MCF 10A (cell line): ENCODE measurements around the gene SCN3B. TPM values are rescaled to one million over a fixed set of nuclear protein-coding genes. Genes with fewer than 3 reads are reported as not detected.

ENCODE experiments used
- BruUV-seq: library from RNA; stranded (reverse); fragments of 400-500 nt; replicated peaks from 2 replicates; lab custom pipeline; 2021; lab: Mats Ljungman, UMichigan
- CTCF ChIA-PET: fragments of 300-600 bp; sonication (Branson Sonifier 250); formaldehyde crosslinking; extraction: SDS; loops from one replicate; lab custom pipeline; 2021; ENCODE audit warnings: antibody characterized with exemption, inconsistent platforms; lab: Yijun Ruan, JAX
- POLR2A ChIA-PET: fragments of 300-600, 350-650 bp; sonication (Branson Sonifier 250); formaldehyde crosslinking; extraction: SDS; loops from one replicate; lab custom pipeline; 2020; ENCODE audit warnings: antibody characterized with exemption, inconsistent platforms; lab: Yijun Ruan, JAX
- DNase-seq: peaks from one replicate; pipeline ENCODE4 v3.0.0-alpha.2; 2018; ENCODE audit not compliant: unreplicated experiment
- H3K27ac Mint-ChIP-seq: one replicate; pipeline ENCODE4 v1.8.0; 2022; ENCODE audit warnings: mild to moderate bottlenecking, low read depth, mixed read lengths; ENCODE audit not compliant: unreplicated experiment
- H3K27me3 Mint-ChIP-seq: one replicate; pipeline ENCODE4 v1.8.0; 2022; ENCODE audit warnings: mixed read lengths; ENCODE audit not compliant: insufficient read depth, unreplicated experiment
- H3K36me3 Mint-ChIP-seq: one replicate; pipeline ENCODE4 v1.8.0; 2022; ENCODE audit warnings: mild to moderate bottlenecking, moderate library complexity, mixed read lengths; ENCODE audit not compliant: insufficient read depth, unreplicated experiment
- H3K4me1 Mint-ChIP-seq: one replicate; pipeline ENCODE4 v1.8.0; 2022; ENCODE audit warnings: mixed read lengths; ENCODE audit not compliant: insufficient read depth, unreplicated experiment
- H3K4me3 Mint-ChIP-seq: one replicate; pipeline ENCODE4 v1.8.0; 2022; ENCODE audit warnings: mild to moderate bottlenecking, moderate library complexity, mixed read lengths; ENCODE audit not compliant: unreplicated experiment
- H3K9me3 Mint-ChIP-seq: one replicate; pipeline ENCODE4 v1.8.0; 2022; ENCODE audit warnings: mixed read lengths; ENCODE audit not compliant: unreplicated experiment
- intact Hi-C: fragments of 100-400 bp; cut with micrococcal nuclease; formaldehyde crosslinking; loops from 2 replicates; pipeline ENCODE4 v1.14.1; 2022
- total RNA-seq: library from RNA; stranded (reverse); gene quantifications from 2 replicates; pipeline ENCODE4 v1.2.3, GENCODE V29; 2022
- TF ChIP-seq, protein P1 (sequence below): fragments of 200-600 bp; IDR thresholded peaks from one replicate; pipeline ENCODE4 v1.8.0; 2022; ENCODE audit warnings: antibody characterized with exemption, mild to moderate bottlenecking; ENCODE audit not compliant: unreplicated experiment

SCN3B gene
- total RNA-seq, 1 experiment from 2014 or later, result 1.2 TPM

DNA sequence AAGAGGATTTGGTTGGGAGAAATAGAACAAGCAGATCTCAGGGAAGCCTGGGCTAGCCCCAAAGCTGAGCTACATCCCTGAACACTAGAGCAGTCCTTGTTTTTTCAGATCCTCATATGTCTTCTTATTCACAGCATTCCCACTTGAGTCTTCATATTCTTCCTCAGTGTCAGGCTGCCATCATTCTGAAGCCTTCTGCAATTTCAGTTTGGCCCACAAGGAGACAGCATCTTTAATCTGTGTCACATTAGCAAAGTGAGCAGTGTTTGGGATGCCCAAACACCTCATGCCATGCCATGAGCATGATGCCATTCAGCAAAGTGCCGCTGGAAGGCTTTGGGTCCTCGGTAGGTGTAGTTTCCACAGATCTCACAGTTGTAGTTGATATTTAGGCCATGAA lies 56.6 kb downstream of the SCN3B start:
- intact Hi-C loops, result no loop called here
- H3K4me3 Mint-ChIP-seq, result no peak overlapping the region
- TF ChIP-seq, protein P1, sequence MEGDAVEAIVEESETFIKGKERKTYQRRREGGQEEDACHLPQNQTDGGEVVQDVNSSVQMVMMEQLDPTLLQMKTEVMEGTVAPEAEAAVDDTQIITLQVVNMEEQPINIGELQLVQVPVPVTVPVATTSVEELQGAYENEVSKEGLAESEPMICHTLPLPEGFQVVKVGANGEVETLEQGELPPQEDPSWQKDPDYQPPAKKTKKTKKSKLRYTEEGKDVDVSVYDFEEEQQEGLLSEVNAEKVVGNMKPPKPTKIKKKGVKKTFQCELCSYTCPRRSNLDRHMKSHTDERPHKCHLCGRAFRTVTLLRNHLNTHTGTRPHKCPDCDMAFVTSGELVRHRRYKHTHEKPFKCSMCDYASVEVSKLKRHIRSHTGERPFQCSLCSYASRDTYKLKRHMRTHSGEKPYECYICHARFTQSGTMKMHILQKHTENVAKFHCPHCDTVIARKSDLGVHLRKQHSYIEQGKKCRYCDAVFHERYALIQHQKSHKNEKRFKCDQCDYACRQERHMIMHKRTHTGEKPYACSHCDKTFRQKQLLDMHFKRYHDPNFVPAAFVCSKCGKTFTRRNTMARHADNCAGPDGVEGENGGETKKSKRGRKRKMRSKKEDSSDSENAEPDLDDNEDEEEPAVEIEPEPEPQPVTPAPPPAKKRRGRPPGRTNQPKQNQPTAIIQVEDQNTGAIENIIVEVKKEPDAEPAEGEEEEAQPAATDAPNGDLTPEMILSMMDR, result no peak
- no TSS peak for BruUV-seq
- POLR2A ChIA-PET, result no interaction called here
- CTCF ChIA-PET, result interaction anchor here (0.7 to 1.9 kb wide), 5 partner anchors 22 to 113 kb away, joined by 3 to 7 read pairs (median 3); no protein-coding TSS in a partner anchor
- H3K4me1 Mint-ChIP-seq, result no peaks in the 10 kb centered on the region
- peaks cover 5% of the 10 kb centered on the region for H3K36me3 Mint-ChIP-seq
- no peak for DNase-seq
- H3K27ac Mint-ChIP-seq, result no peak overlapping the region
- no peaks in the 10 kb centered on the region for H3K9me3 Mint-ChIP-seq
- peaks cover 15% of the 10 kb centered on the region for H3K27me3 Mint-ChIP-seq

DNA sequence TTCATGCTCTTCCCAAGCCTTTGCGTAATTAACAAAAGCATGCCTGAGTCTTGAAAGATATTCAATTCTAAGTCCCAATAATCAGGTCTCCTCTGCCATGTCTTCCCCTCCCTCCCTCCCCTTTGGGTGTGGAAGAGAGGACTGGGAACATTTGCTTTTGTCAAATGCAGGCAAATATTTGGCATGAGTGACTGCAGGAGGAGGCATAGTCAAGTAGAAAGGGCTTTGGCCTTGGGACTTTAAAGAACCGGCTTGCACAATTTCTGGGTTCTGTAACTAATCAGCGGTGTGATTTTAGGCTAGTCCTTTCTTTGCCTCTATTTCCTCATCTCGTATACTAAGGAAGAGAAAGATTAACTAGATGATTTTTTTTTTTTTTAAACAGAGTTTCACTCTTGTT lies 59.5 kb downstream of the SCN3B start:
- Mint-ChIP-seq H3K4me3 (no peak overlapping the region), H3K4me1 (no peaks in the 10 kb centered on the region), H3K27me3 (peaks cover 15% of the 10 kb centered on the region), H3K9me3 (no peaks in the 10 kb centered on the region), H3K27ac (no peak overlapping the region), H3K36me3 (peaks cover 5% of the 10 kb centered on the region)
- ChIA-PET CTCF (interaction anchor here (0.6 to 0.7 kb wide), 2 partner anchors 44 to 112 kb away, joined by 3 to 4 read pairs; no protein-coding TSS in a partner anchor), POLR2A (no interaction called here)
- DNase-seq, result no peak
- intact Hi-C loops, result no loop called here
- TF ChIP-seq, protein P1, result no peak
- no TSS peak for BruUV-seq

DNA sequence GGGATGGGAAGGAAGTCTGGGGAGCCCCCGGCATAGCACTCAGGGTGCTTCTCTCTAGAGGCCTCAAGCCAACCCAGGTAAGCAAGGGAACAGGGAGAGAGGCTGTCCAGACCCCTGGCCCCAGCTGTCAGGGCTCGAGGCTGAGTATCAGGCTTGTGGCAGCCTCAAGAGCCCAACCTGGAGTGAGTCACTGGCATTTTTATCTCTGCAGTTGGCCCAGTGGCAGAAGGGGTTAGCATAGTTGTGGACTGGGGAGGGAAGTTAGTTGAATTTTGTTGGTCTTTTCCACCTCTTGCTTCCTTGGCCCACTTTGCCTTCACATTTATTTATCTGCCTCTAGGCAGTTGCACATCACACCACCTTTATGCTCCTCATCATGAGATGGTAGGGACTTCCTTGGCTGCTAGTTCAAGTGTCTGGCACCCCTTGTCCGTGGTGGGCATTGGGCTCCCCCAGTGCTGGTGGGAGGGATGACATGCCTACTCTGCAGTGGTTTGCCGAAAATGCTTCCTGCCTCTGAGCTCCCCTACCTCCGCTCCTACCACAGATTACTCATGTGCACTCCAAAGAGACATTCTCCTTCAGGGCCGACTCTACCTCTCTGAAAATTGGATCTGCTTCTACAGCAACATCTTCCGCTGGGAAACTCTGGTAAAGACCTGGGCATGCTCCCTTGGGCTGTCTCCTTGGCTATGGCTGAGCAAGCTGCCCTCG lies 60.1 kb downstream of the SCN3B start:
- peaks cover 3% of the 10 kb centered on the region for H3K36me3 Mint-ChIP-seq
- intact Hi-C loops, result no loop called here
- no peak overlapping the region for H3K4me3 Mint-ChIP-seq
- peaks cover 12% of the 10 kb centered on the region for H3K27me3 Mint-ChIP-seq
- no peak overlapping the region for H3K27ac Mint-ChIP-seq
- ChIA-PET POLR2A (no interaction called here), CTCF (interaction anchor here (1.1 kb wide), 1 partner anchor 112 kb away, joined by 3 read pairs; no protein-coding TSS in a partner anchor)
- H3K9me3 Mint-ChIP-seq, result no peaks in the 10 kb centered on the region
- H3K4me1 Mint-ChIP-seq, result no peaks in the 10 kb centered on the region
- no TSS peak for BruUV-seq
- TF ChIP-seq, protein P1, result no peak
- DNase-seq, result no peak

DNA sequence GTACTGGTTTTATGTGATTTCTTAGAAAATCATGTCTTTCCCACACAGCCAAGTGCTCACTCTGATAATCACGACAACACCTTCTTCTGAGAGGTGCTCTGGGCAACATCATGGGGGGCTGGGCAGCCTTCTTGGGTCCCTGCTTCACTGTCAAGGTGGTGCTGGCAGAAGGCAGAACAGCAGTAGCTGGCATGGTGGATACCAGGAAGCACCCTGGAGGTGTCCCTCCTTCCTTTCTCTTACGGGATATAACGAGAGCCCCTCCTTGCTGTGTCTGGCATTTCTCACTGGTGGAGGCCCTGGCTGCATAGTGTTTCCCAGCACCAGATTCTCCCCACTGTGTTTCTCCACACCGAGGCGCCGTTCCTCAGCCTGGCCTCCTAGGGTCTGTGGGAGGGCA lies 60.9 kb downstream of the SCN3B start:
- no TSS peak for BruUV-seq
- ChIA-PET CTCF (interaction anchor here (0.5 to 1.1 kb wide), 2 partner anchors 47 to 113 kb away, joined by 3 read pairs; no protein-coding TSS in a partner anchor), POLR2A (no interaction called here)
- peaks cover 4% of the 10 kb centered on the region for H3K27me3 Mint-ChIP-seq
- intact Hi-C loops, result no loop called here
- DNase-seq, result no peak
- H3K36me3 Mint-ChIP-seq, result no peaks in the 10 kb centered on the region
- H3K9me3 Mint-ChIP-seq, result no peaks in the 10 kb centered on the region
- no peak overlapping the region for H3K4me3 Mint-ChIP-seq
- H3K27ac Mint-ChIP-seq, result no peak overlapping the region
- H3K4me1 Mint-ChIP-seq, result no peaks in the 10 kb centered on the region
- TF ChIP-seq, protein P1, result no peak
